ENCODE measurements around the gene SLC46A3. TPM values are rescaled to one million over a fixed set of nuclear protein-coding genes. Genes with fewer than 3 reads are reported as not detected.
"Not testable (repeated sequence)": the region's sequence is repeated elsewhere in the genome, so short reads cannot be mapped to it uniquely, and the experiment has no call there.

Gene SLC46A3
- total RNA-seq, 2 experiments from 2014 or later, result 9.6 to 10.9 TPM

DNA sequence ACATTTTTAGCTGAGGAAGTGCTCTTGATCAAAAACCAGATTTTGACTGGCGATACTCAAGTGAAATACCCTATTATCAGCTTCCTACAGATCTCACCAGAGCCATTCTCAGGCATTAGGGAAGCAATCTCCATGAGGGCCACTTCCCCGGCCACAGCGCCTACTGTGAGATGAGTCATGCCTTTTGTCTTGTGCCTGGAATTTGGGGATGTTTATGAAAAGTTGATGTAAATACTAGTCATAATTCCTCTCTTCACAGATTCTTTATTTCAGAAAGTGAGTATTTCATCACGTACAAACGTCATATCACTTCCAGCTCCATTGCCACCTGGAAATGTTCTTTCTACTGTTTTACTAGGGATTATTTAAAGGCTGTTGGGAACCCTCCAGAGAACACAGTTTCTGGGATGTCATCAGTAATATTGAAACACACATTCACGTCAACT lies 25.3 kb upstream of the SLC46A3 start:
- H3K4me1 Mint-ChIP-seq, result no peaks in the 10 kb centered on the region
- no peak for DNase-seq
- no peaks in the 10 kb centered on the region for H3K9me3 Mint-ChIP-seq
- H3K27ac Mint-ChIP-seq, result no peak overlapping the region
- ChIA-PET CTCF (no interaction called here), POLR2A (no interaction called here)
- H3K4me3 Mint-ChIP-seq, result no peak overlapping the region
- H3K36me3 Mint-ChIP-seq (ENCODE audit: low read depth), result no peaks in the 10 kb centered on the region
- H3K27me3 Mint-ChIP-seq, result peaks cover 11% of the 10 kb centered on the region

DNA sequence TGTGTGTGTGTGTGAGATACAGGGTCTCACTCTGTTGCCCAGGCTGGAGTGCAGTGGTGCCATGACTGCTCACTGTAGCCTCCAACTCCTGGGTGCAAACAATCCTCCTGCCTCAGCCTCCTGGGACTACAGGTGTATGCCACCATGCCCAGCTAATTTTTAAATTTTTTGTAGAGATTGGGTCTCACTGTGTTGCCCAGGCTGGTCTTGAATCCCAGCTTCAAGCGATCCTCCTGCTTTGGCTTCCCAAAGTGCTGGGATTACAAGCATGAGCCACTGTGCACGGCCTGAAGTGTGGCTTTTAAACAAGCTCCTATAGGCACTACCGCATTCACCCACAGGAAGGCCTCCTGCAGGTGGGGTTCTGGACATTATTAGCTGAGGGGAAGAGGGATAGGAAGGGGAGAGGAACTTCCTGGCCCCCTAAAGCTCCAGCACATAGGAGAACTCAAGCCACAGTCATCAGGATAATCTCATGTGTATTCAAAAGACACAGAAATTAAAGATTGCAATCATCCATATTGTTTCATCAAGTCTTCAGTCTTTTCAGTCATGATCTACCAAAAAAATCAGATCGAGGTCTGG lies 24.8 kb upstream of the SLC46A3 start:
- ChIA-PET POLR2A (no interaction called here), CTCF (no interaction called here)
- H3K4me3 Mint-ChIP-seq, result no peak overlapping the region
- no peaks in the 10 kb centered on the region for H3K9me3 Mint-ChIP-seq
- no peak for DNase-seq
- no peaks in the 10 kb centered on the region for H3K4me1 Mint-ChIP-seq
- H3K27me3 Mint-ChIP-seq, result peaks cover 11% of the 10 kb centered on the region
- H3K27ac Mint-ChIP-seq, result no peak overlapping the region
- no peaks in the 10 kb centered on the region for H3K36me3 Mint-ChIP-seq (ENCODE audit: low read depth)

DNA sequence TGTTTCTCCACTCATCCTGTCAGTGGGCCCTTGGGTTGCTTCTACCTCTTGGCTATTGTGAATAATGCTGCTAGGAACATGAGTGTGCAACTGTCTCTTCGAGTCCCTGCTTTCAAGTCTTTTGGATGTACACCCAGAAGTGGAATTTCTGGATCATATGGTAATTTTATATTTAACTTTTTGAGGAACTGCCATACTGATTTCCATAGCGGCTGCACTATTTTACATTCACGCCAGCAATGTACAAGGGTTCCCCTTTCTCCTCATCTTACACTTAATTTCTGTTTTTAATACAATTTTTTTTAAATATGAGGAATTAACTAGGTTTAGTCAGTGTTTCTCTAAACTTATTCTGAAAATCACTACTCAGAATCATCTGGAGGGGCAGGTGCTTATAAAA lies 24.2 kb upstream of the SLC46A3 start:
- H3K4me3 Mint-ChIP-seq, result no peak overlapping the region
- no peaks in the 10 kb centered on the region for H3K36me3 Mint-ChIP-seq (ENCODE audit: low read depth)
- DNase-seq, result no peak
- no peaks in the 10 kb centered on the region for H3K4me1 Mint-ChIP-seq
- CTCF ChIA-PET, result no interaction called here
- H3K27me3 Mint-ChIP-seq, result peaks cover 11% of the 10 kb centered on the region
- no peak overlapping the region for H3K27ac Mint-ChIP-seq
- H3K9me3 Mint-ChIP-seq, result no peaks in the 10 kb centered on the region
- POLR2A ChIA-PET, result no interaction called here

DNA sequence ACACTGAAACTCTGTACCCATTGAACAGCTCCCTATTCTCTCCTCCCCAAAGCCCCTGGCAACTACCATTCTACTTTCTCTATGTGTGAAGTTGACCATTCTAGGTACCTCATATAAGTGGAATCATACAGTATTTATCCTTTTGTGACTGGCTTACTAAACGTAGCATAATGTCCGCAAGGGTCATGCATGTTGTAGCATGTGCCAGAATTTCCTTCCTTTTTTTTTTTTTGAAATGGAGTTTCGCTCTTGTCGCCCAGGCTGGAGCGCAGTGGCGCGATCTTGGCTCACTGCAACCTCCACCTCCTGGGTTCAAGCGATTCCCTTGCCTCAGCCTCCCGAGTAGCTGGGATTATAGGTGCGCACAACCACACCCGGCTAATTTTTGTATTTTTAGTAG lies 23.7 kb upstream of the SLC46A3 start:
- H3K27me3 Mint-ChIP-seq, result peaks cover 11% of the 10 kb centered on the region
- H3K27ac Mint-ChIP-seq; POLR2A ChIA-PET; DNase-seq; H3K9me3 Mint-ChIP-seq; H3K4me1 Mint-ChIP-seq; CTCF ChIA-PET; H3K36me3 Mint-ChIP-seq (ENCODE audit: low read depth); H3K4me3 Mint-ChIP-seq: not testable (repeated sequence)

DNA sequence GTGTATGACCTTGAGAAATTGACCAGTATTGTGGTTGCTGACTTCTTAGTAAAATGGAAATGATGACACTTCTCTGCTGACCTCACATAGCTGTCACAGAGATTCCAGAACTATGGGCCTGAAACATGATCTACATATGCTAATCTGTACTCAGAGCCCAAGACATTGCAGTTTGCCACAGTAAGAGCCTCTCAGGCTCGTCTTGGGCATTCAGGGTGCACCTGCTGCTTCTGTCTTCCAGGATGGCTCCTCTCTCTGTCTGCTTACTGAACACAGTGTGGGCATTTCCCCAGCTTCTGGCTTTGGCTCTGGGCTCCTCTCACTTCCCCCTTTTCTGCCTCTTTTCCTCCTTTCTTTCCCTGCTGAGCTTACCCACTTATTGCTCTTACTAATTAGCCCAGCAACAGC lies 22.3 kb upstream of the SLC46A3 start:
- no peaks in the 10 kb centered on the region for H3K36me3 Mint-ChIP-seq (ENCODE audit: low read depth)
- H3K4me3 Mint-ChIP-seq, result no peak overlapping the region
- peaks cover 7% of the 10 kb centered on the region for H3K27me3 Mint-ChIP-seq
- ChIA-PET CTCF (no interaction called here), POLR2A (no interaction called here)
- H3K27ac Mint-ChIP-seq, result no peak overlapping the region
- no peaks in the 10 kb centered on the region for H3K9me3 Mint-ChIP-seq
- no peak for DNase-seq
- no peaks in the 10 kb centered on the region for H3K4me1 Mint-ChIP-seq

DNA sequence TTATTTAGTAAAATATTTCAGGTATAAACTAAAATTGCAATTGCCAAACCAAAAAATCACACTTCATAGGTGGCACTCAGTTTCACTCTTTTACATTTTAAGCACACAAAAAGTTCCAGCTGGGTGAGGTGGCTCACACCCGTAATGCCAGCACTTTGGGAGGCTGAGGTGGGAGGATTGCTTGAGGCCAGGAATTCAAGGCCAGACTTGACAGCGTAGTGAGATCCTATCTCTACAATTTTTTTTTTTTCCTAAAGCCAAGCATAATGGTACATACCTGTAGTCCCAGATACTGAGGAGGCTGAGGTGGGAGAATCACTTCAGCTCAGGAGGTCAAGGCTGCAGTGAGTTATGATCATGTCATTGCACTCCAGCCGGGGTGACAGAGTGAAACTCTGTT lies 20.6 kb upstream of the SLC46A3 start:
- H3K4me3 Mint-ChIP-seq, result no peak overlapping the region
- peaks cover 2% of the 10 kb centered on the region for H3K27me3 Mint-ChIP-seq
- CTCF ChIA-PET, result no interaction called here
- no peaks in the 10 kb centered on the region for H3K4me1 Mint-ChIP-seq
- H3K27ac Mint-ChIP-seq, result no peak overlapping the region
- H3K36me3 Mint-ChIP-seq (ENCODE audit: low read depth), result no peaks in the 10 kb centered on the region
- DNase-seq, result no peak
- POLR2A ChIA-PET, result interaction anchor here (0.6 kb wide), 1 partner anchor 20 kb away, joined by 3 read pairs; no protein-coding TSS in a partner anchor
- H3K9me3 Mint-ChIP-seq, result no peaks in the 10 kb centered on the region

DNA sequence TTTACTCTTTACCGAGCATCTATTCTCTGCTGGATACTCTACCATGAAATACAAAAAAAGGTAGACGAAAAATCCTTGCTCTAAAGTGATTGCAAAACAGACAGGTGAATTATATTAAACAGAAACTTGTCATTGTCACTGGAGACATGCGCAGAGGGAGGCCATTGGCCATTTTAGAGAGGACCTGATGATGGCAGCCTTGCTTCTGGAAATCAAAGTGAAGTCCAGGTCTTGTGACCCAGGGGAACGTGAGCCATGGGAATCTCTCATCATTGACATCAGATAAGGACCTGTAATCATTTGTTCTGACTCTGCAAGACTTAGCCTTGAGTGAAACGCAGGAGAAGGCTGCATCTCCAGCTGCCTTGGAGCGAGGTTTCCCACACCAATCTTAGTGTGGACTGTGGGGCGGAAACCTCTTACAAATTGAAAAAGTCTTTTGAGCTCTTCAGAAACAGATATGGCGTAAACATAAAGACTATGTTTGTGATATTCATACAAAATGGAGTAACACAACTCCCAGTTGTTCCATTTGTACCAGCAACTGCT lies 16.8 kb upstream of the SLC46A3 start:
- CTCF ChIA-PET, result no interaction called here
- H3K4me3 Mint-ChIP-seq, result no peak overlapping the region
- H3K27me3 Mint-ChIP-seq, result peaks cover 2% of the 10 kb centered on the region
- no peaks in the 10 kb centered on the region for H3K36me3 Mint-ChIP-seq (ENCODE audit: low read depth)
- POLR2A ChIA-PET, result no interaction called here
- DNase-seq, result no peak
- no peaks in the 10 kb centered on the region for H3K4me1 Mint-ChIP-seq
- no peaks in the 10 kb centered on the region for H3K9me3 Mint-ChIP-seq
- H3K27ac Mint-ChIP-seq, result no peak overlapping the region

DNA sequence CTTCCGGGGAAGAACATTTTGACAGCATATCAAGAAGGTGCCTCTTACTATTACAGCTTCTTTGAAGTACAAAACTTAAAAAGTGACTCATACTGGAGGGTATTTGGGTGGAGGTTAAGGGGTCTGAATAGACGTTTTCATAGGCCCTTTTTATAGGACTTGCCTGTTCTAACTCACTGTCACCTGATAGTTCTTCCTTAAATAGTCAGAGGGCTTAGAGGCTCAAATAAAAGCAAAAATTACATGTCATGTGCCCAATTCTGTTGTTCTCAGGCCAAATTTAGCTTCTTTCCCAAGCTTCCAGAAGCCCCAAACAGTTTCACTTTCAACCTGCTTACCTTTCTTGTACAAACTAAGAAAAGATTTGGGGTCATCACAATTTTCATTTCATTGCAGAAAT lies 16.1 kb upstream of the SLC46A3 start:
- no peaks in the 10 kb centered on the region for H3K9me3 Mint-ChIP-seq
- no peaks in the 10 kb centered on the region for H3K36me3 Mint-ChIP-seq (ENCODE audit: low read depth)
- DNase-seq, result no peak
- H3K27ac Mint-ChIP-seq, result no peak overlapping the region
- ChIA-PET CTCF (no interaction called here), POLR2A (no interaction called here)
- H3K4me3 Mint-ChIP-seq, result no peak overlapping the region
- peaks cover under 1% of the 10 kb centered on the region for H3K27me3 Mint-ChIP-seq
- no peaks in the 10 kb centered on the region for H3K4me1 Mint-ChIP-seq

DNA sequence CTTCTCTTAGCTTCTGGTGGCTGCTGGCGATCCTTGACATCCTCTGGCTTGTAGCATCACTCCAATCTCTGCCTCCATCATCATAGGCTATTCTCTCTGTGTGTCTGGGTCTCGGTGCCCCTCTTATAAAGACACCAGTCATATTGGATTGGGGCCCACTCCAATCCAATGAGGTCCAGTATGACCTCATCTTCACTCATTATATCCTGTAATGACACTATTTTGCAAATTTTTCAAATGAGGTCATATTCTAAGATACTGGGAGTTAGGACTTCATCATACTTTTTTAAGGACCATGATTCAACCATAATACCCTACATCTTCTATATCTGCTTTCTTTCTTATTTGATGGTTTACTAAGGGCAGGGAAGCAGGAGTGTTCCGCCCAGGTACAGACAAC lies 12.0 kb upstream of the SLC46A3 start:
- no peaks in the 10 kb centered on the region for H3K4me1 Mint-ChIP-seq
- no peak overlapping the region for H3K4me3 Mint-ChIP-seq
- H3K36me3 Mint-ChIP-seq (ENCODE audit: low read depth), result no peaks in the 10 kb centered on the region
- ChIA-PET CTCF (no interaction called here), POLR2A (no interaction called here)
- no peaks in the 10 kb centered on the region for H3K9me3 Mint-ChIP-seq
- no peak for DNase-seq
- H3K27me3 Mint-ChIP-seq, result peaks cover 8% of the 10 kb centered on the region
- H3K27ac Mint-ChIP-seq, result no peak overlapping the region

DNA sequence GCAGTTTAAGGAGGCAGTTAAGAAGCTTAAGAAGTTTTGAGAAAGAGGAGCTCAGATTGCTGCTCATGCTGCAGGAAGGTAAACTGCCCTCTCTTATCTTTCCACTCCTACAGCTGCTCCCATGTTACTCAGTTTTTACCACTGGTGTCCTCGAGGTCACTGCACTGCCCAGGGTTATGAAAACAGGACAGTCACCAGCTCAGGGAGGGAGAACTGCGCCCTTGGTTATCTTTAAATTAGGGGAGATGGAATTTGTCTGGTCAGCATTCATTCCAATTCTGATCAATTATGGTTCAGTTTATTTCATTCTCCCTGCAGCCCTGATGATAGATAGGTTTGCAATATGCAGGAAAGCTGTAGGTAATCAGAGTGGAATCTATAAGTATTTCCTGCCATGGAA lies 10.8 kb upstream of the SLC46A3 start:
- Mint-ChIP-seq H3K27me3 (peaks cover 8% of the 10 kb centered on the region), H3K9me3 (no peaks in the 10 kb centered on the region), H3K27ac (no peak overlapping the region), H3K4me1 (no peaks in the 10 kb centered on the region), H3K36me3 (ENCODE audit: low read depth) (no peaks in the 10 kb centered on the region), H3K4me3 (no peak overlapping the region)
- no peak for DNase-seq
- CTCF ChIA-PET, result no interaction called here
- POLR2A ChIA-PET, result no interaction called here

DNA sequence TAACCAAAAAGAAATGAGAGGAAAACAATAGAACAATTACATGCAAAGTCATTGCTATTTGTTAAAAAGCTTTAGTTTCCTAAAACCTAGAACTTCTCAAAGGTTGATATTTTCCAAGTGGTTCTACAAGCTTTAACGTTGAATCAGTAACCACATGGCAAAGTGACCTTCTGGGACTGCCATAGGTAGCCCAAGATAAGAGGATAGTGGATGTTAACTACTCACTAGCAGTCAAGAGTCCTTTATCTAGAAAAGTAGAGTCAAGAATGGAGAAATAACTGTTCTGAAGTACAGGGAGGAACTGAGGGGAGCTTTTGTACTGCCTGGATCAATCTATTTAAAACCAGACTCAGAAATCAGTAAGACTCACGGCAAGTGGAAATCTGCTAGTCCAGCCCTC lies 9.9 kb upstream of the SLC46A3 start:
- CTCF ChIA-PET, result no interaction called here
- Mint-ChIP-seq H3K27ac (no peak overlapping the region), H3K36me3 (ENCODE audit: low read depth) (no peaks in the 10 kb centered on the region), H3K9me3 (no peaks in the 10 kb centered on the region), H3K4me3 (no peak overlapping the region), H3K4me1 (no peaks in the 10 kb centered on the region), H3K27me3 (peaks cover 8% of the 10 kb centered on the region)
- no peak for DNase-seq
- POLR2A ChIA-PET, result no interaction called here

DNA sequence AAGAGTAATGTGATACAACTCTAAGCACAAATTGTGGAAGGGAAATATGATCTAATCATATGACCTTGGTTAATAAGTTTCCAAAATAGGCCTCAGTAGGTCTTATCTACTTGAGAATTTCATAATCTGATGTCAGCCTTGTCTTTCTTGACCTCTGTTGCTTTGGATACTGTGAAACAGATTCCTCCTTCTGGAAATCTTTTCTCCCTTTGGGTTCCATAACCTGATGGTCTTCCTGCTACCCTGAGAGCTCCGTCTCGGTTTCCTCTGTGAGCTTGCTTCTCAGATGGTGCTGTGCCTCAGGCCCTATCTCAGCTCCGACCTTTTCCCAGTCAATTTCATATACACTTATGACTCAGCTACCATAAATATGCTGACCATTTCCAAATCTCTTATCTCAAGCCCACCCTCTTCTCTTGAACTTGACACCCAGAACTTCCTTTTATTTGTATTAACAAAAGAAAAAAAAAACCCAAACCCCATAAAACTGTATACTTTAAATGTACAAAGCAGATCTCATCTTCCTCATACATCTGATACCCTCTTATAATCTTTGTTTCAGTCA lies 6.4 kb upstream of the SLC46A3 start:
- no peaks in the 10 kb centered on the region for H3K9me3 Mint-ChIP-seq
- DNase-seq, result no peak
- H3K36me3 Mint-ChIP-seq (ENCODE audit: low read depth), result no peaks in the 10 kb centered on the region
- peaks cover 10% of the 10 kb centered on the region for H3K27me3 Mint-ChIP-seq
- no peaks in the 10 kb centered on the region for H3K4me1 Mint-ChIP-seq
- no peak overlapping the region for H3K27ac Mint-ChIP-seq
- ChIA-PET CTCF (no interaction called here), POLR2A (no interaction called here)
- H3K4me3 Mint-ChIP-seq, result no peak overlapping the region

DNA sequence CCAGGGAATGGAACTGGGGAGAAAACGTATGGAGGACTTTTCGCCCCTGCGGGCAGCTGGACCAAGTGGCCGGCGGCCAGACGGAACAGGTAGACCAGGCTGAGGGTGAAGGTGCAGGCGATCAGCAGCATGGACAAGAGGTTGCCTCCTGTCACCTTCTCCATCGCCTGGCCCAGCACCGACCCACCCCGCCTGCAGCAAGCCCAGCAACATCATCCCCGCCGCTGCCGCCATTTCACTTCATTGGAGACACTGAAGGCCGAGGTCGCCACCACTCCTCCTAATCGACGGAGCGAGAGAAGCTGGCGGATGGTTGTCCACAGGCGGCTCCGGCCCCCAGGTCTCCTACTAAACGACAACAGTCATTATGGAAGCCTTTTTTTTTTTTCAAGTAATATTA lies 5.0 kb upstream of the SLC46A3 start:
- CTCF ChIA-PET, result no interaction called here
- Mint-ChIP-seq H3K9me3 (no peaks in the 10 kb centered on the region), H3K4me1 (peaks cover 8% of the 10 kb centered on the region), H3K27ac (no peak overlapping the region), H3K36me3 (ENCODE audit: low read depth) (no peaks in the 10 kb centered on the region), H3K27me3 (peaks cover 10% of the 10 kb centered on the region), H3K4me3 (no peak overlapping the region)
- POLR2A ChIA-PET, result no interaction called here
- DNase-seq, result no peak
